BLaER1 treated with 17β-estradiol and CSF1 and Interleukin-3, amounts not matched to agents 10 nM and 100 nM (cell line): Measurements from ENCODE around the gene GRIN2A.

ENCODE experiments used
- H3K27ac ChIP-seq, 11 experiments: shearing (Covaris generic); formaldehyde crosslinking; 2 replicates each; pipeline ENCODE4 v1.8.1; 2022
- H3K27me3 ChIP-seq, 11 experiments: shearing (Covaris generic); formaldehyde crosslinking; 2 replicates each; pipeline ENCODE4 v1.8.1; 2022
- H3K36me3 ChIP-seq, 11 experiments: shearing (Covaris generic); formaldehyde crosslinking; 2 replicates each; pipeline ENCODE4 v1.8.1; 2022
- H3K4me1 ChIP-seq, 10 experiments: shearing (Covaris generic); formaldehyde crosslinking; 2 replicates each; pipeline ENCODE4 v1.8.1; 2022
- H3K4me2 ChIP-seq, 11 experiments: shearing (Covaris generic); formaldehyde crosslinking; 2 replicates each; pipeline ENCODE4 v1.8.1; 2022
- H3K4me3 ChIP-seq, 10 experiments: shearing (Covaris generic); formaldehyde crosslinking; 2 replicates each; pipeline ENCODE4 v1.8.1; 2022
- H3K9ac ChIP-seq, 11 experiments: shearing (Covaris generic); formaldehyde crosslinking; 2 replicates each; pipeline ENCODE4 v1.8.1; 2022
- H3K9me3 ChIP-seq, 11 experiments: shearing (Covaris generic); formaldehyde crosslinking; replicated peaks in 1 of 11; 2 replicates each; pipeline ENCODE4 v1.8.1; 2022
- H4K20me1 ChIP-seq, 11 experiments: shearing (Covaris generic); formaldehyde crosslinking; 2 replicates each; pipeline ENCODE4 v1.8.1; 2022
- Cebpa-rat ChIP-seq, 11 experiments: shearing (Covaris generic); IDR thresholded peaks; 2 replicates each; pipeline ENCODE4 v1.8.1; 2022

The GRIN2A gene

DNA sequence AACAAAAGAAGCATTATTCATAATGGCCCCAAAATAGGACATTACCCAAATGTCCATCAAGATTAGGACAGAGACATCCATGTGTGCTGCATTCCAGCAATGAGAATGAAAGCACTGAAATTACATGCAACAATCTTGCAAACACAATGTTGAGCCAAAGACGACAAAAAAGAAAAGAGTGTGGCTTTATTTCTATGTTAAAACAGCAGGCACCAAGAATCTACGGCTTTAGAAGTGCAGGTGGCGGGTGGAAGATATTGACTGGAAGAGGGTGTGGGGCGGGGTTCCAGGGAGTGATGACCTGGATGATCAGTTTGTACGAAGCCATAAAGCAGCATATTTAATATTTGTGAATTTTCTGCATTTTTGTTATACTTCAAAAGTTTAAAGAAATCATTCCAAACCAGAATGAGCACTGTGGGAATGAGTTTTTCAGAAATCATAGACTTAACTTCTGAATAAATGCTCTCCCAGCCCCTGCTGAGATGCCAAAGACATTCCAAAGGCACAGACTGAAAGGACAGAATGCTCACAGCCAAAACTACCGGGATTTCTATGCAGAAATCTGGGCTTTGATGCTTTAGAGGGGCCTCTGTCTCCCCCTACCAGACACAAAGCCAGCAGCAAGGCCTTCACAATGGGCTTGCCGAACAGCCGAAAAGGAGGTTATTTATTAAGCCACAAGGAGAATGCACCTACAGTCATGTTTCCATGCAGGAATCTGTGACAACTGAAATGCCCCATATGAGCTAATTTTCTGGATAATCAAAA, 361.6 kb downstream of the GRIN2A start:
- Histone ChIP-seq H3K4me3 (no peak overlapping the region), H3K4me2 (no peak overlapping the region), H3K27ac (no peak overlapping the region), H3K4me1 (no peaks in the 10 kb centered on the region), H3K27me3 (no peaks in the 10 kb centered on the region), H3K36me3 (no peaks in the 10 kb centered on the region), H3K9ac (no peak overlapping the region), H4K20me1 (no peaks in the 10 kb centered on the region), H3K9me3 (no peaks in the 10 kb centered on the region)
- no peak for TF ChIP-seq Cebpa-rat (IDR thresholded peaks at IDR 0.05)

GRCh38 chr16:9818702-9819101, 363.5 kb downstream of the GRIN2A start:
- peak in 2 of 11 experiments; percentile 36 to 44; a peak in 1 of 22 replicates for TF ChIP-seq Cebpa-rat (IDR thresholded peaks at IDR 0.05)
- H3K4me3 ChIP-seq = no peak overlapping the region
- no peaks in the 10 kb centered on the region for H4K20me1 ChIP-seq
- H3K4me2 ChIP-seq = no peak overlapping the region
- H3K36me3 ChIP-seq = no peaks in the 10 kb centered on the region
- H3K9ac ChIP-seq = no peak overlapping the region
- H3K9me3 ChIP-seq = no peaks in the 10 kb centered on the region
- no peaks in the 10 kb centered on the region for H3K4me1 ChIP-seq
- no peaks in the 10 kb centered on the region for H3K27me3 ChIP-seq
- no peak overlapping the region for H3K27ac ChIP-seq

- no peaks in the 10 kb centered on the region for H4K20me1 ChIP-seq
- no peaks in the 10 kb centered on the region for H3K4me1 ChIP-seq
- H3K4me3 ChIP-seq = no peak overlapping the region
- TF ChIP-seq Cebpa-rat (IDR thresholded peaks at IDR 0.05) = no peak
- H3K27me3 ChIP-seq = no peaks in the 10 kb centered on the region
- H3K4me2 ChIP-seq = no peak overlapping the region
- H3K27ac ChIP-seq = no peak overlapping the region
- H3K36me3 ChIP-seq = no peaks in the 10 kb centered on the region
- H3K9ac ChIP-seq = no peak overlapping the region
- H3K9me3 ChIP-seq = no peaks in the 10 kb centered on the region
These were observed 364.6 kb downstream of the GRIN2A start for GRCh38 chr16:9817586-9817985.

- H3K9me3 ChIP-seq = no peaks in the 10 kb centered on the region
- H3K4me1 ChIP-seq = no peaks in the 10 kb centered on the region
- H3K4me3 ChIP-seq = no peak overlapping the region
- no peak for TF ChIP-seq Cebpa-rat (IDR thresholded peaks at IDR 0.05)
- H3K27me3 ChIP-seq = no peaks in the 10 kb centered on the region
- H4K20me1 ChIP-seq = no peaks in the 10 kb centered on the region
- no peak overlapping the region for H3K4me2 ChIP-seq
- no peak overlapping the region for H3K27ac ChIP-seq
- no peak overlapping the region for H3K9ac ChIP-seq
- H3K36me3 ChIP-seq = no peaks in the 10 kb centered on the region
These were observed 365.6 kb downstream of the GRIN2A start for GRCh38 chr16:9816644-9817043.

- TF ChIP-seq Cebpa-rat (IDR thresholded peaks at IDR 0.05) = no peak
- H3K27ac ChIP-seq = no peak overlapping the region
- no peaks in the 10 kb centered on the region for H3K27me3 ChIP-seq
- no peaks in the 10 kb centered on the region for H3K4me1 ChIP-seq
- no peak overlapping the region for H3K4me2 ChIP-seq
- no peaks in the 10 kb centered on the region for H4K20me1 ChIP-seq
- no peaks in the 10 kb centered on the region for H3K36me3 ChIP-seq
- H3K9ac ChIP-seq = no peak overlapping the region
- no peaks in the 10 kb centered on the region for H3K9me3 ChIP-seq
- H3K4me3 ChIP-seq = no peak overlapping the region
These were observed 368.6 kb downstream of the GRIN2A start for GRCh38 chr16:9813665-9814064.

GRCh38 chr16:9808210-9808609, 374.0 kb downstream of the GRIN2A start:
- Histone ChIP-seq H3K4me1 (no peaks in the 10 kb centered on the region), H4K20me1 (no peaks in the 10 kb centered on the region)

GRCh38 chr16:9807302-9807701, 374.9 kb downstream of the GRIN2A start:
- H4K20me1 ChIP-seq = no peaks in the 10 kb centered on the region
- no peak overlapping the region for H3K4me3 ChIP-seq
- H3K4me2 ChIP-seq = no peak overlapping the region
- no peaks in the 10 kb centered on the region for H3K27me3 ChIP-seq
- H3K36me3 ChIP-seq = no peaks in the 10 kb centered on the region
- H3K9me3 ChIP-seq = no peaks in the 10 kb centered on the region
- no peak overlapping the region for H3K27ac ChIP-seq
- no peaks in the 10 kb centered on the region for H3K4me1 ChIP-seq
- no peak overlapping the region for H3K9ac ChIP-seq
- no peak for TF ChIP-seq Cebpa-rat (IDR thresholded peaks at IDR 0.05)

More at GRCh38 chr16:9808210-9808609, 374.0 kb downstream of the GRIN2A start:
- Histone ChIP-seq H3K27me3 (no peaks in the 10 kb centered on the region), H3K9ac (no peak overlapping the region), H3K4me3 (no peak overlapping the region), H3K9me3 (no peaks in the 10 kb centered on the region), H3K27ac (no peak overlapping the region), H3K36me3 (no peaks in the 10 kb centered on the region), H3K4me2 (no peak overlapping the region)
- TF ChIP-seq Cebpa-rat (IDR thresholded peaks at IDR 0.05) = no peak

- no peaks in the 10 kb centered on the region for H4K20me1 ChIP-seq
- no peaks in the 10 kb centered on the region for H3K4me1 ChIP-seq
- no peak overlapping the region for H3K9ac ChIP-seq
- no peak overlapping the region for H3K4me2 ChIP-seq
- no peaks in the 10 kb centered on the region for H3K36me3 ChIP-seq
- no peaks in the 10 kb centered on the region for H3K9me3 ChIP-seq
- no peak for TF ChIP-seq Cebpa-rat (IDR thresholded peaks at IDR 0.05)
- no peak overlapping the region for H3K27ac ChIP-seq
- H3K4me3 ChIP-seq = no peak overlapping the region
- H3K27me3 ChIP-seq = no peaks in the 10 kb centered on the region
These were observed 377.1 kb downstream of the GRIN2A start for GRCh38 chr16:9805109-9805508.

- Histone ChIP-seq H3K27ac (no peak overlapping the region), H3K4me3 (no peak overlapping the region), H3K36me3 (no peaks in the 10 kb centered on the region), H3K4me2 (no peak overlapping the region), H3K4me1 (peaks cover 6 to 14% (median 8%) of the 10 kb centered on the region in 10 experiments; a peak in 18 of 20 replicates), H3K27me3 (no peaks in the 10 kb centered on the region), H4K20me1 (no peaks in the 10 kb centered on the region), H3K9ac (no peak overlapping the region), H3K9me3 (no peaks in the 10 kb centered on the region)
- no peak for TF ChIP-seq Cebpa-rat (IDR thresholded peaks at IDR 0.05)
These were observed 380.1 kb downstream of the GRIN2A start for GRCh38 chr16:9802160-9802559.

DNA sequence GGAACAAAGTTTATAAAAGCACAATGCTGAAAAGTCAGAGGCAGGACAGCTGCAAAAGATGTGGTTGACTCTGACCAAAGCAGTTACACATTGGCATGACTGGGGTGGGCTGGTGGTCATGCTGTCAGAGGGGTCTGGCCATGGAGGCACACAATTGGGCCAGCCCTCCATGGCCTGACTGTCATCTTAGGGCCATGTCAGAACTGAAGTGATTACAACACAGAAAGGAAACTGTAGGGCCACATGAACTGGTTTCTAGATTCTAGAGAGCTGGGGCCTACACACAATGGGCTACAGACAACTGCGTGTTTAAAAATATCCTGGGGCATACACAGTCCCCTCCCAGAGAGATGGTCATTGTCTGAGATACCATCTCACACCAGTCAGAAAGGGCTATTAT, 380.6 kb downstream of the GRIN2A start:
- H3K9me3 ChIP-seq = no peaks in the 10 kb centered on the region
- H3K4me1 ChIP-seq = peaks cover 8 to 19% (median 12%) of the 10 kb centered on the region in 10 experiments; a peak in 18 of 20 replicates
- no peaks in the 10 kb centered on the region for H3K27me3 ChIP-seq
- H3K9ac ChIP-seq = no peak overlapping the region
- H4K20me1 ChIP-seq = no peaks in the 10 kb centered on the region
- H3K36me3 ChIP-seq = no peaks in the 10 kb centered on the region
- no peak overlapping the region for H3K27ac ChIP-seq
- H3K4me2 ChIP-seq = no peak overlapping the region
- no peak overlapping the region for H3K4me3 ChIP-seq
- TF ChIP-seq Cebpa-rat (IDR thresholded peaks at IDR 0.05) = no peak
